ENCODE data around the gene PRKCE.

DNA sequence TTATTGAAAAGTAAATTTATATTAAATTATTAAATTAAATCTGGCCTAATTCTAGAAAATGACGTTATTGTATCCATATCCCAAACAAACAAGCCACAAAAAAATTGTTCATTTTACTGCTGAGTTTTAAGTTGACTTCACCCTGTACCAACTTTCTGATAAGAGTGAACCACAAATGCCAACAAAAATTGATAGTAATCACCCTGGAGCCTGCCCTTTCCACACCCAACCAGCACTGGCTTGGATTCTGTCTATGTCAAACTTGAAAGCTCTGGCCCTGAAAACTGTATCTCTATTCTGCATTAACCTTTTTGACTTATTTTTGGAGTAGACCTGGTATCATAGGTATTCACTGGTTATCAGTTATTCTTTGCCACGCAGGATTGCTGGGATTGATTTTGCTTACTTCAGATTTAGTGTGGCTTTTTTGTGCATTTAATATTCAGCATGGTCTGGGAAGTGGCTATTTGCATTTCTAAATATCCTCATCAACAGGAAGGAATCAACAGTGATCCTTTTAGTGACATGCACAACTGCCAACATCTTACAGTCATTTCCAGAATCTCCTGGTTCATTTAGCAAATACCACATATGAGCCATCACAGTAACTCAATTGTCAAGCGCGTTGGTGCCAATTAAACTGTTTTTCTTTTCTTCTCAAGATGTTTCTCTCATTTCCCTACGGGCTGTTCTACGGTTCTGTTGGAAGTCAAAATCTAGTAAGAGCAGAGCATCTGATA is 29.0 kb upstream of the PRKCE start:
- TF ChIP-seq, protein P1, sequence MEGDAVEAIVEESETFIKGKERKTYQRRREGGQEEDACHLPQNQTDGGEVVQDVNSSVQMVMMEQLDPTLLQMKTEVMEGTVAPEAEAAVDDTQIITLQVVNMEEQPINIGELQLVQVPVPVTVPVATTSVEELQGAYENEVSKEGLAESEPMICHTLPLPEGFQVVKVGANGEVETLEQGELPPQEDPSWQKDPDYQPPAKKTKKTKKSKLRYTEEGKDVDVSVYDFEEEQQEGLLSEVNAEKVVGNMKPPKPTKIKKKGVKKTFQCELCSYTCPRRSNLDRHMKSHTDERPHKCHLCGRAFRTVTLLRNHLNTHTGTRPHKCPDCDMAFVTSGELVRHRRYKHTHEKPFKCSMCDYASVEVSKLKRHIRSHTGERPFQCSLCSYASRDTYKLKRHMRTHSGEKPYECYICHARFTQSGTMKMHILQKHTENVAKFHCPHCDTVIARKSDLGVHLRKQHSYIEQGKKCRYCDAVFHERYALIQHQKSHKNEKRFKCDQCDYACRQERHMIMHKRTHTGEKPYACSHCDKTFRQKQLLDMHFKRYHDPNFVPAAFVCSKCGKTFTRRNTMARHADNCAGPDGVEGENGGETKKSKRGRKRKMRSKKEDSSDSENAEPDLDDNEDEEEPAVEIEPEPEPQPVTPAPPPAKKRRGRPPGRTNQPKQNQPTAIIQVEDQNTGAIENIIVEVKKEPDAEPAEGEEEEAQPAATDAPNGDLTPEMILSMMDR (IDR thresholded peaks at IDR 0.05): no peak
- no peak for TF ChIP-seq POLR2AphosphoS5 (IDR thresholded peaks at IDR 0.05; ENCODE audit: low read depth, low read length)
- TF ChIP-seq GABPA (IDR thresholded peaks at IDR 0.05; ENCODE audit: low read depth): no peak
- TF ChIP-seq, protein P2, sequence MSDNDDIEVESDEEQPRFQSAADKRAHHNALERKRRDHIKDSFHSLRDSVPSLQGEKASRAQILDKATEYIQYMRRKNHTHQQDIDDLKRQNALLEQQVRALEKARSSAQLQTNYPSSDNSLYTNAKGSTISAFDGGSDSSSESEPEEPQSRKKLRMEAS (IDR thresholded peaks at IDR 0.05; ENCODE audit: low read depth): no peak
- no peak for TF ChIP-seq RAD21 (IDR thresholded peaks at IDR 0.05; ENCODE audit: low read length)

Data from SK-N-SH (cell line).